Kidney epithelial cell (primary cell): ENCODE results near the gene CCNI. TPM values are rescaled to one million over a fixed set of nuclear protein-coding genes. Genes with fewer than 3 reads are reported as not detected.

Source experiments
- DNase-seq: peaks from one replicate; pipeline ENCODE4 v3.0.0-alpha.2; 2010; ENCODE audit warnings: low read depth
- H3K27me3 ChIP-seq: 2 replicates; pipeline ENCODE4 v1.6.0; 2011; ENCODE audit warnings: low read length; ENCODE audit not compliant: control insufficient read depth, insufficient read depth
- H3K36me3 ChIP-seq: 2 replicates; pipeline ENCODE4 v1.5.1; 2011; ENCODE audit warnings: low read length; ENCODE audit not compliant: control insufficient read depth, insufficient read depth
- H3K4me3 ChIP-seq: 2 replicates; pipeline ENCODE4 v1.5.1; 2011; ENCODE audit warnings: low read depth, mild to moderate bottlenecking, control low read depth, low read length
- CTCF ChIP-seq: IDR thresholded peaks from 2 replicates; pipeline ENCODE4 v1.5.1; 2011; ENCODE audit warnings: mild to moderate bottlenecking, moderate library complexity, low read length, control low read depth, inconsistent platforms; ENCODE audit not compliant: insufficient read depth, poor library complexity, severe bottlenecking
- total RNA-seq: library from RNA; depleted of rRNA; stranded (reverse); fragments of >200 nt; gene quantifications from 2 replicates; pipeline ENCODE4 v1.2.3, GENCODE V29; 2015

CCNI gene
- total RNA-seq, 1 donor from 2014 or later = 388 TPM

DNA sequence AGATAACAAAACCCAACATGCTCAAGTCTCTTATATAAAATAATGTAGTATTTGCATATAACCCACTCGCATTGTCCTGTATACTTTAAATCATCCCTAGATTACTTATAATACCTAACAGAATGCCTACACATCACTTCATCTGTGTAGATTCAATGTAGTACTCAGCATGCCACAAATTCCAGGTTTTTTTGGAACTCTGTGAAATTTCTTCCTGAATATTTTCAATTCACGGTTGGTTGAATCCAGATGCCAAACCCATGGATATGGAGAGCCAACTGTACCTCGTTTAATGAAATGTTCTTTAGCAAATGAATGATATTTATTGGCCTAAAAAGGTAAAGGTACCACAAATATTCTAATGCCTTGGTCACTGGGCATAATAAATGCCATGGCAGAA, 24.8 kb downstream of the CCNI start:
- no peaks in the 10 kb centered on the region for H3K27me3 ChIP-seq
- H3K36me3 ChIP-seq = peaks cover 7% of the 10 kb centered on the region
- no peak overlapping the region for H3K4me3 ChIP-seq
- DNase-seq = no peak
- no peak for TF ChIP-seq CTCF

DNA sequence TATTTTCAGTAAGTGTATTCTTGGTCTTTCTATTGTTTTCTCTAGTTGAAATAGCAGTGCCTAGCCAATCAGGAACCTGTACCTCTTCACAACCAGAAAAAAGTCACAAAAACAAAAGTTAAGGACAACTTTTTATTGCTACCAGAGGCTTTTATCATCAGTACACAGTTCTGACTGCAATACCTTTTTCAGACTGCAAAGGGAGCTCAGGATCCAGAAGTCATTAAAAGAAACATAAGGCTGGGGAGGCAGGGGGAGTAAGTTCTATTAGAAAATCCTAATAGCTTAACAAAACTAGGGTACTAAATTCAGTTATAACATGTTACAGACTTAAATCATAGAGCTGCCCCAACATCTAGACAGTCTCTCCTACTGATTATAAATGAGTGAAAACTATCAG, 28.8 kb downstream of the CCNI start:
- H3K27me3 ChIP-seq = no peaks in the 10 kb centered on the region
- TF ChIP-seq CTCF = peak; percentile 40
- DNase-seq = no peak
- peaks cover 3% of the 10 kb centered on the region for H3K36me3 ChIP-seq
- H3K4me3 ChIP-seq = no peak overlapping the region

GRCh38 chr4:77045490-77045889, 30.3 kb downstream of the CCNI start:
- Histone ChIP-seq H3K4me3 (no peak overlapping the region), H3K27me3 (no peaks in the 10 kb centered on the region), H3K36me3 (peaks cover 3% of the 10 kb centered on the region)
- DNase-seq = no peak
- TF ChIP-seq CTCF = peak; percentile 26

- Histone ChIP-seq H3K4me3 (no peak overlapping the region), H3K27me3 (no peaks in the 10 kb centered on the region), H3K36me3 (peaks cover 3% of the 10 kb centered on the region)
- peak; percentile 62 for TF ChIP-seq CTCF
- DNase-seq = no peak
Measured at GRCh38 chr4:77044461-77045150, 31.2 kb downstream of the CCNI start.

DNA sequence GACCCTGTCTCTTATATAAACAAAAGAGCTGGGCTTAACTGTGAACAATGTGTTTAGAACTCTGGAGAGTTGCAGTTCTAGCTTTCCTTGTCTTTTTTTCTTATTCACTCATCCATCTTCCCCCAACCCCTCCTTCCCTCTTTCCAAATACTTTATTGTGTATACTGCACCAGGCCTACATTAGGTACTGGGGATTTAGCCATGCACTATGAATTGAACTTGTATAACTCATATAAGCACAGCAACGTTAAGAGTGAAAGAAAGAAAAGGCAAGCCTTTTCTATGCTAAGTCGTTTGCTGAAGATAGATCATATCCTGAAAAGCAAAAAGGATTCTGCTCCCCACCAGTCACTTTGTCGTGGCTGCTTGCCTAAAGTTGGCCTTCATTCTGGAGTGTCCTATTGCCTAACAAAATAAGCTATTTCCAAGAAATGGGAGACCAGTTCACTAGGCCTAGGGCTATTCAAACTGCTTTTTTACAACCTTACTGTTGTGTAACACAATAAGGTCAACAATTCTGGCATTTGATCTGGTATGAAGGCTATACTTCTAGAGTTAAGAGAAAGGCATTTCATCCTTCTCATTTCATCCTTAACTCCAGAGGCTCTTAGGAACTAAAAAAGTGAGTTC, 32.2 kb downstream of the CCNI start:
- H3K36me3 ChIP-seq = peaks cover 3% of the 10 kb centered on the region
- no peak for DNase-seq

More for the DNA sequence above, 32.2 kb downstream of the CCNI start:
- Histone ChIP-seq H3K27me3 (no peaks in the 10 kb centered on the region), H3K4me3 (no peak overlapping the region)
- TF ChIP-seq CTCF = no peak
